Measurements from ENCODE around the gene CRPPA. TPM values are rescaled to one million over a fixed set of nuclear protein-coding genes. Genes with fewer than 3 reads are reported as not detected.

The CRPPA gene
- total RNA-seq, 2 experiments from 2014 or later = 1.0 to 1.1 TPM

DNA sequence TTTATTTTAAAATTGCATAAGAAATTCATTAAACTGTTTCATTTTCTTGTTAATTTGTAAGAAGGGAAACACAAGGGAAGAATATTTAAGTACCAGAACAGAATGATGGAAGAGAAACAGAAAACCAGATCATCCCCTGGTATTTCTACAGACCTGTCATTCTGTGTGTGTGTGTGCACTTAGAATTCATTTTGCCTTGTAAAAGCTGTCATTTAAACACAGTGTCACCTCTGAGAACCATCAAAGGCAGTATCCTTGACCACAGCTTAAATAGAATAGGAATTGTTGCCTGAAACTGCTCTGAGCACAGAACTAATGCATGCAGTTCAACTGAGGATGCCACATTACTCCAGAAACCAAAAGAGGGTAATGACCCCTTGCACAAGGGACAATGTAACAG, 6.8 kb upstream of the CRPPA start:
- ATAC-seq (ENCODE audit: poor library complexity) (no peak), DNase-seq (no peak)
- intact Hi-C loops (cut with DNase I, micrococcal nuclease) = no loop called here
- Histone ChIP-seq H3K4me3 (ENCODE audit: low read length) (no peak overlapping the region), H3K4me1 (ENCODE audit: insufficient read depth, low read length) (no peaks in the 10 kb centered on the region), H3K9me3 (ENCODE audit: control insufficient read depth in 1 of 2, insufficient read depth in 1 of 2, low read length in 2 of 2) (no peaks in the 10 kb centered on the region), H3K36me3 (ENCODE audit: insufficient read depth, low read length) (no peaks in the 10 kb centered on the region), H3K27me3 (ENCODE audit: control insufficient read depth in 1 of 2, insufficient read depth in 2 of 2, low read length in 2 of 2) (no peaks in the 10 kb centered on the region), H3K27ac (ENCODE audit: low read depth in 1 of 2, low read length in 2 of 2) (no peak overlapping the region)
- POLR2A ChIA-PET = no interaction called here
- CTCF ChIA-PET = no interaction called here
- Mint-ChIP-seq H3K27ac (no peak overlapping the region), H3K27me3 (no peaks in the 10 kb centered on the region), H3K4me1 (ENCODE audit: low read depth) (no peaks in the 10 kb centered on the region), H3K9me3 (no peaks in the 10 kb centered on the region), H3K4me3 (no peak overlapping the region), H3K36me3 (ENCODE audit: low read depth) (no peaks in the 10 kb centered on the region)
- TF ChIP-seq, protein P1, sequence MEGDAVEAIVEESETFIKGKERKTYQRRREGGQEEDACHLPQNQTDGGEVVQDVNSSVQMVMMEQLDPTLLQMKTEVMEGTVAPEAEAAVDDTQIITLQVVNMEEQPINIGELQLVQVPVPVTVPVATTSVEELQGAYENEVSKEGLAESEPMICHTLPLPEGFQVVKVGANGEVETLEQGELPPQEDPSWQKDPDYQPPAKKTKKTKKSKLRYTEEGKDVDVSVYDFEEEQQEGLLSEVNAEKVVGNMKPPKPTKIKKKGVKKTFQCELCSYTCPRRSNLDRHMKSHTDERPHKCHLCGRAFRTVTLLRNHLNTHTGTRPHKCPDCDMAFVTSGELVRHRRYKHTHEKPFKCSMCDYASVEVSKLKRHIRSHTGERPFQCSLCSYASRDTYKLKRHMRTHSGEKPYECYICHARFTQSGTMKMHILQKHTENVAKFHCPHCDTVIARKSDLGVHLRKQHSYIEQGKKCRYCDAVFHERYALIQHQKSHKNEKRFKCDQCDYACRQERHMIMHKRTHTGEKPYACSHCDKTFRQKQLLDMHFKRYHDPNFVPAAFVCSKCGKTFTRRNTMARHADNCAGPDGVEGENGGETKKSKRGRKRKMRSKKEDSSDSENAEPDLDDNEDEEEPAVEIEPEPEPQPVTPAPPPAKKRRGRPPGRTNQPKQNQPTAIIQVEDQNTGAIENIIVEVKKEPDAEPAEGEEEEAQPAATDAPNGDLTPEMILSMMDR (IDR thresholded peaks at IDR 0.05) = no peak

DNA sequence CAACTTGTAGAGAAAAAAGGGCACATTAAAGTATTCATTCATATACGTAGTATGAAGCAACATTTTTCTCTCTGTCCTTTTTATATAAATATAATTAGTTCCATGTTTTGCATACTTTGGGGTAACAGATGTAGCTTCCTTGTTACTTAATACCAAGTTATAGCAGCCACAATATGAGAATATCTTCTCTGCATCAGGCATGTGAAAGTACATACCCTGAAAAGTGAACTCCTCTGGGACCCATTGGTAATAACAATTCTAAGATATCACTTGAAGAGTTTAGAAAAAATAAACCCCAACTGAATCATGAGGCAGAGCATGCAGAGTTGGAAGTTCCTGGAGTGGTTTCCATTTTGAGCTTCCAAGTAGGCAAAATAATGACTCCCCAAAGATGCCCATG, 2.4 kb upstream of the CRPPA start:
- no peak for ATAC-seq (ENCODE audit: poor library complexity)
- CTCF ChIA-PET = no interaction called here
- H3K36me3 ChIP-seq (ENCODE audit: insufficient read depth, low read length) = no peaks in the 10 kb centered on the region
- DNase-seq = no peak
- TF ChIP-seq, protein P1 (IDR thresholded peaks at IDR 0.05) = no peak
- POLR2A ChIA-PET = no interaction called here
- H3K4me3 ChIP-seq (ENCODE audit: low read length) = no peak overlapping the region
- Mint-ChIP-seq H3K27ac (no peak overlapping the region), H3K36me3 (ENCODE audit: low read depth) (no peaks in the 10 kb centered on the region), H3K9me3 (no peaks in the 10 kb centered on the region), H3K27me3 (no peaks in the 10 kb centered on the region), H3K4me3 (no peak overlapping the region), H3K4me1 (ENCODE audit: low read depth) (peaks cover 23% of the 10 kb centered on the region)
- no peak overlapping the region for H3K27ac ChIP-seq (ENCODE audit: low read depth in 1 of 2, low read length in 2 of 2)
- no peaks in the 10 kb centered on the region for H3K9me3 ChIP-seq (ENCODE audit: control insufficient read depth in 1 of 2, insufficient read depth in 1 of 2, low read length in 2 of 2)
- peaks cover 14% of the 10 kb centered on the region for H3K4me1 ChIP-seq (ENCODE audit: insufficient read depth, low read length)
- intact Hi-C loops (cut with DNase I, micrococcal nuclease) = loop anchor here (5.0 kb wide), 2 partner anchors 139 to 224 kb away; partner anchors contain the start of genes ANKMY2 (in 2 of the 2) and BZW2 (in 2 of the 2)
- no peaks in the 10 kb centered on the region for H3K27me3 ChIP-seq (ENCODE audit: control insufficient read depth in 1 of 2, insufficient read depth in 2 of 2, low read length in 2 of 2)

DNA sequence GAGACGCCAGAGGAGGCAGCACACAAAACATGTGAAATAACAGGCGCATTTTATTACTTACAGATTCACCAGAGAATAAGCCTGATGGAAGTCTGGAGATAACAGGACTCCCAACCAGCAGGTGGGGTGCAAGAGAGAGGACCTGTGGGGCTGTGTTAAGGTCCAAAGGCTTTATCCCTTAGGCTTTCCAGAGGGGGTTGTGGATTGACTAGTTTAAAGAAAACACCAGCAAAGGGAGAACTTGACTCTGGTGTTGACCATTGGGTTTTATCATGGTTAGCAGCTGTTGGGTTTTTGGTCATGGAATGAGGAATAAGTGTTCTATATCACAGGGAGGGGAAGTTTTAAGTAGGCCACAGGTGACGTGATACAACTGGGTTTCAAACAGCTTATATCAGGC, 1.6 kb upstream of the CRPPA start:
- ChIA-PET CTCF (no interaction called here), POLR2A (interaction anchor here (3.1 kb wide), 1 partner anchor 223 kb away, joined by 42 read pairs; the partner anchor contains the start of genes ANKMY2 and BZW2)
- TF ChIP-seq, protein P1 (IDR thresholded peaks at IDR 0.05) = no peak
- no peaks in the 10 kb centered on the region for H3K27me3 Mint-ChIP-seq
- Histone ChIP-seq H3K27me3 (ENCODE audit: control insufficient read depth in 1 of 2, insufficient read depth in 2 of 2, low read length in 2 of 2) (no peaks in the 10 kb centered on the region), H3K4me3 (ENCODE audit: low read length) (no peak overlapping the region), H3K36me3 (ENCODE audit: insufficient read depth, low read length) (no peaks in the 10 kb centered on the region), H3K27ac (ENCODE audit: low read depth in 1 of 2, low read length in 2 of 2) (no peak overlapping the region), H3K9me3 (ENCODE audit: control insufficient read depth in 1 of 2, insufficient read depth in 1 of 2, low read length in 2 of 2) (no peaks in the 10 kb centered on the region), H3K4me1 (ENCODE audit: insufficient read depth, low read length) (peaks cover 14% of the 10 kb centered on the region)
- intact Hi-C loops (cut with DNase I, micrococcal nuclease) = loop anchor here (5.0 kb wide), 2 partner anchors 139 to 224 kb away; partner anchors contain the start of genes ANKMY2 (in 2 of the 2) and BZW2 (in 2 of the 2)
- DNase-seq (peak in 1 of 14 experiments; percentile 13), ATAC-seq (ENCODE audit: poor library complexity) (no peak)
- no peaks in the 10 kb centered on the region for H3K9me3 Mint-ChIP-seq
- peak overlapping the region; percentile 62 for H3K27ac Mint-ChIP-seq
- peak overlapping the region; percentile 32 for H3K4me3 Mint-ChIP-seq
- peaks cover 23% of the 10 kb centered on the region for H3K4me1 Mint-ChIP-seq (ENCODE audit: low read depth)
- H3K36me3 Mint-ChIP-seq (ENCODE audit: low read depth) = no peaks in the 10 kb centered on the region

Measured in CD4-positive, alpha-beta T cell (primary cell).